HG03095 (cell line): ENCODE measurements around the gene ZNF774.
"Not testable (repeated sequence)": the region's sequence is repeated elsewhere in the genome, so short reads cannot be mapped to it uniquely, and the experiment has no call there.

Experiments
- ATAC-seq: cut with Tn5 transposase; IDR thresholded peaks from one replicate; pipeline ENCODE4 v1.9.1; 2021; ENCODE audit warnings: moderate library complexity; ENCODE audit not compliant: unreplicated experiment

ZNF774 gene

DNA sequence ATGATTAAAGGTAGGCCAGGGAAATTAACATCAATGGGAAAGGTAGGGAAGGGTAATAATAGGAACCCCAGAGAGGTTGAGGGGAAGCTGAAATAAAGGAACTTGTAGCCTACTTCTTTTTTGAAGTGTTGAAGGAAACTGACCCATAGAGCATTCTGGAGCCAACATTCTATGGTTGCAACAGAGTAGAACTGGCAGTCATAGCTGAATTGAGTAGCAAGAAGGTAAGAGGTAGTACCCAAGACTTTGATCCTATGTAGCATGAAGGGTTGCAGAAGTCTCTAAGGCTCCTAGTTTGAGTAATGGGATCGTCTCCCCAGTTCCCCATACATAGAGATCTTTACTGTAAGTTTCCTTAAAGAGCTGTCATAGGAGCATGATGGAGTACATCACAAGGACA, 7.4 kb upstream of the ZNF774 start:
- ATAC-seq: no peak

DNA sequence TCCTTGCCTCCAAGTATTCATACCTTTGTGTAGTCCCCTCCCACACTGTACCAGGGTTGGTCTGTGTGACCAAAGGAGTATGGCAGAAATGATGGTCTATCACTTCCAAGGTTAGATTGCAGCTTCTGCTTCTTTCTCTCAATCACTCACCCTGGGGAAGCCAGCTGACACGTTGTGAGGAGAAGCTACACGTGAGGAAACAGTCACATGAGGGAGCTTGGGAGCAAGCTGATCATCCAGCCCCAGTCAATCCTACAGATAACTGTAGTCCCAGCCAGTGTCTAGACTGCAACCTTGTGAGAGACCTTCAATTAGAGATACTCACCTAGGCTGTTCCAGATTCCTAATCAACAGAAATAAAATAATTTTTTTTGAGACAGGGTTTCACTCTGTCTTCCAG, 6.2 kb upstream of the ZNF774 start:
- no peak for ATAC-seq

DNA sequence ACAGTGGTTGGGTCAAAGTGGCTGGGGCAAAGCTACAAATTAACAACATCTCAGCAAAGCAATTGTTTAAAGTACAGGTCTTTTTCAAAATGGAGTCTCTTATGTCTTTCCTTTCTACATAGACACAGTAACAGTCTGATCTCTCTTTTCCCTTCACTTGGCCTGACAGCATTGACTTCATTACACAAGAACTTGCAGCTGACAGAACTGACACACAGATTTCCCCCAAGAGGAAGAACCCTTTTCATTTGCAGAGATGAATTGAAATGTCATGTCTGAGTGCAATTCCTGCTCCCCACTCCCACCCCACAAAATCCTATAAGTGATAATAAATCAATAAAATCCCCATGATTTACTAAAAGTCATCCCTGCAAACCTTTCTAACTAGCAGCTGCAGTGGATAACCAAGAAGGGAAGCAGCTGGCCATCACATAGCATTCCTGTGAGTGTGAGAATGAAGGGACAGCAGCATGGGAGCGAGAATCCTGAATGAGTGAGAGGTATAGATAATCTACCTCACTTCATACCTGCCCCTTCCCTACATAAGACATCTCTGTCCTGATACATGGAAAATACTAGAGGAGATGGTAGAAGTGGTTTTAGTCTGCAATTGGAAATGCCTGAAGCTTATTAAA, 4.5 kb upstream of the ZNF774 start:
- not testable (repeated sequence) for ATAC-seq

DNA sequence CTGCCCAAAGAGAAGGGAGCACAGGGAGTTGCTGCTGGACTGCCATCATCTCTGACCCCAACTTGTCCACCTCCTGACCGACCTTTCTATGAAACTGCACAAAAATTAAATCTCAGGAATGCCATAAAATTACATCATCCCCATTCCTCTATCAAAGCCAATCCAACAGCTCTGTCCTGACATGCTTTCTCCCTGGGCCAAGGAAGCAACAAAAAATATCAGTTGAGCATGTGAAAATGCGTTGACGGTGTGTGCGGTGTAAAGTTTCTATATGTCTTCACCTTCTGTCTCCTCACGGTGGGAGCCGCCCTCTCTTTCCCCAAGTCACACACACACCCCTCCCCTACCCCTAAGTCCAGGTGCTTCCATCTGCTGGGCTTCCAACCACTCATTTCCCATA, 3.6 kb upstream of the ZNF774 start:
- no peak for ATAC-seq

DNA sequence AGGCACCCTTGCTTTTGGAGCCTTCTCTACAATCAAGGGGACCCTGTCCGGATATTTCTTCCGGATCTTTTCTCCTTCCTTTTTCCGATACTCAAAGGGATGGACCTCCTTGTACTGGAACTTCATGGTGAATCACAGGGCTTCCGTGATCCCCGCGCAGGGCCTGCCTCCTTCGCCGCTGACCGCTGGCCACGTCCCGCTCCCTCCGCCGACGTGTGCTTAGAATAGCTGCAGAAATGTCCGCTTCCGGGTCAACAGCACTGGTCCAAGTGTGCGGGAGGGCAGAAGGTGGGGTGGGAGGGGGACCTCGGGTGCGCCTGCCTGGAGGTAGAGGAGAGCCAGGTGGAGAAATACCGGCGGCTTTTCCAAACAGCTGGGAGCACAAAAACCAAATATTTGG, 3.0 kb upstream of the ZNF774 start:
- no peak for ATAC-seq

DNA sequence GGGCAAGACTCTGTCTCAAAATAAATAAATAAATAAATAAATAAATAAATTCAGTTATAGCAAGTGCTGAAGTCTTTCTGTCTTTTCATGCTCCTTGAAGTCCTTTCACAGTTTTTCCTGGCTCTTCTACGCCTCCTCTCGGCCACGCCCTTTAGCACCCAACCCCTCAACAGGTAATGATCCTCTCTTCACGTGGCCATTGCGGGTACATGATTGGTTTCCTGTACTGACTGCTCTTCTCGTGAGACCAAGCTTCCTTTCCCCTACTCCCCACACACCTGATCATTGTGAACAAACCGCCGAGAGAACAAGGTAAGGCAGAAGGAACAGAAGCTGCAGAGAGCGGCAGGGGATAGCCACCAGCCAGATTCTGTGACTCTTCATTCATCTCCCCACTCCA, 2.3 kb upstream of the ZNF774 start:
- ATAC-seq: no peak

DNA sequence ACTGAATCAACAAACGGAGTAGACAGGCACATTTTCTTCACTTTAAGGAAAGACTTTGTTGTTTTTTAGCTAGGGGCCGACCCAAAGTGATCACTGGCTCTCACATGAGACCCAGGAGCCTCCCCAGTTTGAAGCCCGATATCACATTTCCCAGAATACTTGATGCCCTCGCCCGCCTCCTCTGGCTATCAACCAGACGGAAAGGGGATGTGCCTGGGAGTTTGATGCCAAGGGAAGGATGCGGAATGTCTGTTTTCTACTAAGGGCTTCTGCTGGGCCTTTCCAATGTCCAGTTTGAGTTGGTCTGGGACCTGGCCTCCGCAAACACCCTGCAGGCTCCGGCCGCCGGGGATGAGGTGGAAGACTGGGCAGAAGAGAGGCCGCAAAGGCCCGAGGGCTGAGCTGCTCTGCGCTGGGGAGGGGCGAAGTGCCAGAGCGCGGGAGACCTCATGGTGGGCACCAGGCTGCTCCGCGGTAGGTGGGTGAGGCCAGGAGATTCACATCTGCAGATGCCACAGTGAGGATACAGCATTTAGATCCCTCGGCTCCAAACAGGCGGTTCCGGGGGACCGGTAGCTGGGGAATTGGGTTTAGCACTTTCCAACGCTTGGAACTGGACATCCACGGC, 491 bp upstream of the ZNF774 start:
- ATAC-seq: peak; percentile 4

DNA sequence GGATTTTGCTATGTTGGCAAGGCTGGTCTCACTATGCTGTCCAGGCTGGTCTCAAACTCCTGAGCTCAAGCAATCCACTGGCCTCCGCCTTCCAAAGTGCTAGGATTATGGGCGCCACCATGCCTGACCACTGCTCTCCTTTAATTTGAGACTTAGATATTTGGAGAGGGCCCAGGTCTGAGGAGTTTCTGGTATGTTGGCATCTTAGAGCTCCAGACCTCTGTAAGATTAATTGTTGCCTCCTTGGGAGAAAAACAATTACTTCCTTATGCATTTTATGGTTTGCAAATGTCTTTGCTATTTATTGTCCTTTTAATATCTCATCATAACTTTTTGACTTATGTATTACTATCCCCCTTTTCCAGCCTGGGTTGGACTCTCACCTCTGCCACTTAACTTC, 2.9 kb downstream of the ZNF774 start:
- ATAC-seq: no peak

DNA sequence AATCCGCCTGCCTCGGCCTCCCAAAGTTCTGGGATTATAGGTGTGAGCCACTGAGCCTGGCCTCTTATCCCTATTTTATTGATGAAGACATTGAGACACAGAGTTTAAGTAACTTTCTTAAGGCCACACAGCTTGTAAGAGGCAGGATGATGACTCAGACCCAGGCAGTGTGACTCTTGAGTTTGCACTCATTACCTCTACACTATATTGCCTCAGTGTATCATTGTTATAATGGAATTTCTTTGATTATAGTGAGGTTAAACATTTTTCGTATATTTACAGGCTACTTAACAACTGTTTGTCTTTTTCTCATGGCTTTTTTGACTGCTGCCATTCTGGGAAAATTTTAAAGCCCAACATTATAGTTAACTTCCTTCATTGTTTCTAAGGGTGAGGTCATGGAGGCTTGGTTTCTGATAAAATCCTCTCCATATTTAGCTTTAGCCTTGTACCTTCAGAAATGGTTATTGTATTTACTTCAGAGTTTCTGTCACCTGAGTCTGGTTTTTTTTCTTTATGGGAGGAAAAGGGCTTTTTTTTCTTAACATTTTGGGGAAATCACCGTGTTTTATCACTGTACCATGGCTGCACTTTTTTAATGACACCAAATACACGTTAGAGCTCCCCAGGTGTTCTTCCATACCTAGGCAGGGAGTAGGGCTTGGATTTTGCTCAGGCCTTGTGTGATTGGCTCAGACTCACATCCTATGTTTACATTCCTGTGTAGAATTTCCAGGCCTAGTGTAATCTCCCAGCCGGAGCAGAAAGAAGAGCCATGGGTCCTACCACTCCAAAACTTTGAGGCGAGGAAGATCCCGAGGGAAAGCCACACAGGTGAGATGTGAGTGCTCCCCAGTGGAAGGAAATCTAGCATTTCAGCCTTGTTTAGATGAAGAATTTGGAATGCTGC, 6.3 kb downstream of the ZNF774 start:
- no peak for ATAC-seq

DNA sequence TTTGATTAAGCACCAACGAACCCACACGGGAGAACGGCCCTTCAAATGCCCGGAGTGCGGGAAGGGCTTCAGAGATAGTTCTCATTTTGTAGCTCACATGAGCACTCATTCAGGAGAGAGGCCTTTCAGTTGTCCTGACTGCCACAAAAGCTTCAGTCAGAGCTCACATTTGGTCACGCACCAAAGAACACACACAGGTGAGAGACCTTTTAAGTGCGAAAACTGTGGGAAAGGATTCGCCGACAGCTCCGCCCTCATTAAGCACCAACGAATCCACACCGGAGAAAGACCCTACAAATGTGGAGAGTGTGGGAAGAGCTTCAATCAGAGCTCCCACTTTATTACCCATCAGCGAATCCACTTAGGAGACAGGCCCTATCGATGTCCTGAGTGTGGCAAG, 8.7 kb downstream of the ZNF774 start:
- ATAC-seq: no peak

DNA sequence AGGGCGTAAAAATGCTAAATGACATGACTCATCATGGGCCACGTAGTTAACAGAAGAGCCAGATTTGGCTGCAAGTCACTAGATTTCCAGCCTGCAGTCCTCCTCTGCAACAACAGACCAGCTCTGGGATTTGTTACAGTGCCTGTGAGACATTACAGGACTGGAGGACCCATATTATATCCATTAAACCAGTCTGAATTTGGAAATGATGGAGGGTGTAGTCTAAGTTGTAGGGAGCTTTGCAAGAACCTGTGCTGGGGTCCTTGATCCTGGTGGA, 10.8 kb downstream of the ZNF774 start:
- ATAC-seq: no peak

DNA sequence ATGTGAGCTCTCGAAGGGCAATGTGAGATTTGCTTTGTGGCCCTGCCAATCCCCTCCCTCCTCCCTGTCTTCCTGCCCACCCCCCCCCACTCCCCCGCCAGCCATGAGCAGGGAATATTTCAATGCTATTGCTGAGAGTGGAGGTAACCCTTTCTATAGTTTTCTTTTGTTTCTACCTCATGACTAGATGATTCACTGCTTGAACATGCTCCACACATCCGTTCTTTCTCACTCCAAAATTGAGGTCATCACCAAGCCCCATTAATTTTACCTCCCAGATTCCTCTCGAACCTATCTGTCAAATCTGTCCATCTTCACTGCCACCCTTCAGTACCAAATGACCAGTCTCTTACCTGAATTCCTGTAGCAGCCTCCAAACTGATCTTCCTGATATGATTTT, 12.2 kb downstream of the ZNF774 start:
- ATAC-seq: no peak

DNA sequence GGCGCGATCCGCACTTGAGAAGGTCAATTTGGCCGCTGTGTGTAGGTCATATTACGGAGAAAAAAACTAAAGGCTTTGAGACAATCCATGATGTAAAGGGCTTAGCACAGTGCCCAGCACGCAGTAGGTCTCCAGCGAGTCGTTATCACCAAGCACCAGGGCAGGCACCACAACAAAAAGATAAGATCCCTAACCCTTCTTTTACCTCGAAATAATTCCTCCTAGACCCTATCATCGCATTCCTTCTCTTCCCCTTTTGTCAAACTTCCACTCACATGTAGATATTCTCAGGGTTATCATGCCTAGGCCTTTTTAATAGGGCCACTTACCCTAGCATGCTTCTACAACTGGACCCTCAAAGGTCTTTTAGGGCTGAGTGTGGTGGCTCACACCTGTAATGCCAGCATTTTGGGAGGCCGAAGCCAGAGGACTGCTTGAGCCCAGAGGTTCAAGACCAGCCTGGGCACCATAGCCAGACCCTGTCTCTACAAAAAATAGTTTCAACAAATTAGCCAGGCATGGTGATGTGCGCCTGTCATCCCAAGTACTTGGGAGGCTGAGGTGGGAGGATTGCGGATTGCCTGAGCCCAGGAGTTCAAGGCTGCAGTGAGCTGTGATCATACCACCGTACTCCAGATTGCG, 13.5 kb downstream of the ZNF774 start:
- ATAC-seq: no peak

DNA sequence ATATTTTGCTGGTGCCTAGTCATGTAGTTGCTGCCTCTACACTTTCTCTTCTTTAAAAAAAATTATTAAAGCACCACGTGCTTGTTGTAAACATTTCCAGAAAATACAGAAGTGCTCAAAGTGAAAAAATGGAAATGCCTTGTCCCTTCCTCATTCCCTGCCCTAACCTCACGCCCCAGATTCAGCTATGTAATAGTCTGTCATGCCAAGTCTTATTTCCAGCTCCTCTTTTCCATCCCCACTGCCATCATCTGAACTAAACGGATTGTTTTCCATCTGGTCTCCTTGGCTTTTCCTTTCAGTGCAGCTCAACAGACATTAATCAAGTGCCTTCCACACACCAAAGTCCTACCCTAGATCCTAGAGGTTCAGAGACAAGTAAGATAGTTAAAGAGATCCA, 15.5 kb downstream of the ZNF774 start:
- ATAC-seq: no peak

DNA sequence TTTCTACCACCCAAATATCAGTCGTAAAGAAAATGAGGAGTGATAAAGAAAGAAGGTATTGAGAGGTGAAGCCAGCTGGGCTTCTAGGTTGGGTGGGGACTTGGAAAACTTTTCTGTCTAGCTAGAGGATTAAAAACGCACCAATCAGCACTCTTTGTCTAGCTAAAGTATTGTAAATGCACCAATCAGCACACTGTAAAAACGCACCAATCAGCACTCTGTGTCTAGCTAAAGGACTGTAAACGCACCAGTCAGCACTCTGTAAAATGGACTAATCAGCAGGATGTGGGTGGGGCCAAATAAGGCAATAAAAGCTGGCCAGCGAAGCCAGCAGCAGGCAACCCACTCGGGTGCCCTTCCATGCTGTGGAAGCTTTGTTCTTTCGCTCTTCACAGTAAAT, 23.0 kb downstream of the ZNF774 start:
- ATAC-seq: no peak

DNA sequence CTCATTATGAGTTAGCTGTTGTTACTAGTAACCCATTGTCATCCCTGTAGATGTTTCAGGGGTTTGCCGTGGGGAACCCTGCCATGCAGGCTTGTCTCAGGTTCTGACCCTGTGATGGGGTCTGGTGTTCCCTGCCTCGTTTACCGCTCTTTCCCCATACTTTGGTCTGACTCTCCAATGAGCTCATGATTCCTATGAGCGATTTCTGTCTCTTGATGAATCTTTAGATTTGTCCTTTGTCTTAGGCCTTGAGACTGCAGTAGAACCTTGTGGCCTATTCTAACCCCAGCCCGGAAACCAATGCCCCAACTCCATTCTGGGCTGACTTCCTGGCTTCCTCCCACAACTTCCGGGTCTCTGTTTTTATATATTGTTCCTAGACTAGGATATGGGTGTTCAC, 24.7 kb downstream of the ZNF774 start:
- no peak for ATAC-seq

DNA sequence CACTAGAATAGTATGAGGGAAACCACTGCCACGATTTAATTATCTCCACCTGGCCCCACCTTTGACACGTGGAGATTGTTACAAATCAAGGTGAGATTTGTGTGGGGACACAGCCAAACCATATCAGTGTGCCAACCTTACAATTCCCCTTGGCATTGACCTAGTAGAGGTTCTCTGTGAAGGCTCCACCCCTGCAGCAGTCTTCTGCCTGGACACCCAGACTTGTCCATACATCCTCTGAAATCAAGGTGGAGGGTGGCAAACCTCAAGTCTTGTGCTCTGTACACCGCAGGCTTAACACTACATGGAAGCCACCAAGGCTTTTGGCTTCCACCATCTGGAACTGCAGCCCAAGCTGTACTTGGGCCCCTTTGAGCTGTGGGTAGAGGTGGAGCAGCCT, 27.2 kb downstream of the ZNF774 start:
- no peak for ATAC-seq

DNA sequence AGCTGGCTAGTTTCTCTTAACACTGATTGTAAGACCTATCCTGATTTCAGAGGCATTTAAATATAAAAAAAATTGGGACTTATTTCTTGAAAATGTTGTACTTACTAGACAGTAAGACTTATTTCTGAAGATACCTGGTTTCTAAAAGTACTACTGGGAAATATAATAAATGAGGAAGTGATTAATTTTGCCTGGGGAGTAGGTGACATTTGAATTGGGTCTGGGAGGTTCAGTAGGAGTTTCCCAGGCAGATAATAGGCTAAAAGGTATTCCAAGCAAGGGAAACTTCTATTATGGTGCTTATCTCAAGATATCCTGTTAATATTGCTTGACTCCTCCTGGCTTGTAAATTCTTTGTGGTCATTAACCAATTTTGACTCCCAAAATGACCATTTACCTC, 29.4 kb downstream of the ZNF774 start:
- no peak for ATAC-seq

DNA sequence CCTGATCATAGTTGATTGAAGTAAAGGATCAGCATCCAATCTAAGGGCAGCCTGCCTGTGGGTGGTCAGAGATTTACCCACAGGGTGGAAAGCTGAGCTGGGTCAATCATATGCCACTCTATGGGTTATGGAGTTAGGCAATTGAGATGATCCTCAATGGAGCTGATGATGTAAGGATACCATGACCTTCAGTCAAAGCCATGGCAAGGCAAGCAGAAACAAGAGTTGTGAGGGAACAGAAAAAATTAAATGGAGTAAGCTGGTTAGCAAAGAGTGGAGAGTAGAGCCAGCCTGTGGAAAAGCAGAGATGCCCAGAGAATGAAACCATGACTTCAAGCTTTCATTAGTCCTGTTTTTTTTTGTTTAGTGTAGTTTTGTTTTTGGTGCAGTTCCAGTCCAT, 30.2 kb downstream of the ZNF774 start:
- ATAC-seq: no peak

DNA sequence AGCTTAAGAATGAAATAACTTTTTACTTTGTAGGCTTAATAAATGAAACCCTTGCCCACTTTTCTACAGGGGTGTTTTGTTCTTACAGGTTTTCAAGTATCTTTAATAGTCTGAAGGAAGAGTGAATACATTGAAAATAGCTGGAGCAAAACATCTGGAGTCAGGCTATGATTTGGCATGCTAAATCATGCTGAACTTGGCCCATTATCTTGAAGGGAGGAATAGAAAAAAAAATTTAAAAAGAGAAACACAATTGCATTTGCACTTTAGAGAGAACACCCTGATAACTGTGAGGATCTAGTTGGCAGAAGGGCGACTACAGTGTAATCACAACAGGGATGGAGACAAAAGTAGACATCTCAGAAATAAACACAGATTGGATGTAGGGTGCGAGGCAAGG, 34.1 kb downstream of the ZNF774 start:
- ATAC-seq: no peak

DNA sequence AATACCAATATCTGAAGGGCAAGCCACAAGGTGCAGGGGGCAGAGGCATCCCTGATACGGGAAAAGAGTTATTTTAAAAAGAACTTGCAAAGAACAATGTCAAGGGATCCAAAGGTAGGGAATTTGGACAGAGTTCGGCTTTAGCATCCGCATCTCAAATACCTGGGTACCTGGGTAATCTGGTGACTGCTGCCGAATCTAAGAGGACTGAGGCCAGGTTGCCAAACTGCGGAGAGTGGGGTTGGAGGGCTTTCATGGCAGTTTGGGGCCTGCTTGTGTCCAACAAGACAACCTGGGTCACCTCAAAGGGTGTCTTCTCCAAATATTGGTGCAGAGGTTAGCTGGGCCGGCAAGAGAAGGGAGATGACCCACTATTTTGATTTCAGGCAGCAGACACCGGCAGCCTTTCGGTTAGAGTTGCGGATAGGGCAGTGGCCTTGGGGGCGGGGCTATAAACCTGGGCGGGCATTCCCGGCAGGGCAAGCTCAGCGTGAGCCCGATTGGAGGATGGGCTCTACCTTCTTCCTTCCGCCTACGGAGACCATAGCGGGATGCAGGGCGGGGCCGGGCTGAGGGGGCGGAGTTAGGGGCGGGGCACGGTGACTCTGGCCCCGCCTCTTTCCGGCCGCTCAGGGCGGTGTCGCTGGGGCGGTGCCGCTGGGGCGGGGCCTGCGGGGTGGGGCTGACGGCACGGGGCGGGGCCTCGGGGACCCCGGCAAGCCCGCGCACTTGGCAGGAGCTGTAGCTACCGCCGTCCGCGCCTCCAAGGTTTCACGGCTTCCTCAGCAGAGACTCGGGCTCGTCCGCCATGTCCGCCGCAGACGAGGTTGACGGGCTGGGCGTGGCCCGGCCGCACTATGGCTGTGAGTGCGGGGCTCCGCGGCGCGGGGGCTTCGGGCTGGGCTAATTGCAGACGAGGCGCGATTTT, 35.7 kb downstream of the ZNF774 start, which contains the start of gene IQGAP1:
Gene IQGAP1, plus strand, starts transcription at position 709 of the 928 bp plus-strand sequence. Its CDS starts 100 bp downstream, at position 809.
- ATAC-seq: peak; percentile 91
